Endothelial cell of umbilical vein (primary cell): Measurements from ENCODE around the gene RBM47. TPM values are rescaled to one million over a fixed set of nuclear protein-coding genes. Genes with fewer than 3 reads are reported as not detected.

Source experiments
- BruUV-seq: library from RNA; stranded (reverse); fragments of 400-500 nt; replicated peaks from 2 replicates; lab custom pipeline; 2021; lab: Mats Ljungman, UMichigan
- CTCF ChIA-PET: fragments of 300-600, 350-600 bp; sonication (Branson Sonifier 250); formaldehyde crosslinking; loops from one replicate; lab custom pipeline; 2021; ENCODE audit warnings: antibody characterized with exemption, inconsistent platforms; lab: Charles Lee
- POLR2A ChIA-PET: fragments of 300-600, 350-600 bp; sonication (Branson Sonifier 250); formaldehyde crosslinking; loops from one replicate; lab custom pipeline; 2021; ENCODE audit warnings: antibody characterized with exemption, inconsistent platforms; lab: Charles Lee
- DNase-seq: peaks from one replicate; pipeline ENCODE4 v3.0.0-alpha.2; 2011; ENCODE audit warnings: low read depth, low spot score
- FAIRE-seq: peaks from 2 replicates; lab custom pipeline; 2011; peaks lifted over from hg19 to GRCh38; lab: Jason Lieb, UNC
- H2AFZ ChIP-seq: 2 replicates; pipeline ENCODE4 v1.6.0; 2012; ENCODE audit warnings: low read depth, low read length, control low read depth, inconsistent platforms
- H3K27ac ChIP-seq: 2 replicates; pipeline ENCODE4 v1.5.1; 2011; ENCODE audit warnings: low read depth, mild to moderate bottlenecking, control low read depth, low read length, moderate library complexity; ENCODE audit not compliant: insufficient read depth
- H3K27me3 ChIP-seq, 2 experiments: 2 replicates each; pipeline versions ENCODE4 v1.6.0 to v1.6.1; 2011; ENCODE audit warnings: low read length in 2 of 2, mixed read lengths in 1 of 2; ENCODE audit not compliant: control insufficient read depth in 2 of 2, insufficient read depth in 2 of 2
- H3K36me3 ChIP-seq, 2 experiments: 2 replicates in 1 of 2; 3 replicates in 1 of 2; pipeline ENCODE4 v1.5.1; 2011; ENCODE audit warnings: low read length in 2 of 2, mild to moderate bottlenecking in 1 of 2, moderate library complexity in 1 of 2; ENCODE audit not compliant: control insufficient read depth in 2 of 2, insufficient read depth in 2 of 2; ENCODE audit errors: extremely low read depth in 1 of 2
- H3K4me1 ChIP-seq: 3 replicates; pipeline ENCODE4 v1.5.1; 2011; ENCODE audit warnings: mild to moderate bottlenecking, low read length; ENCODE audit not compliant: control insufficient read depth, insufficient read depth; ENCODE audit errors: extremely low read depth
- H3K4me2 ChIP-seq: 2 replicates; pipeline ENCODE4 v1.6.1; 2011; ENCODE audit warnings: low read length, control low read depth, mixed read lengths; ENCODE audit not compliant: insufficient read depth
- H3K4me3 ChIP-seq, 3 experiments: fragments of 200-600 bp in 1 of 3; sonication (generic), shearing (Covaris generic) in 1 of 3; replicated peaks in 1 of 3; 2 replicates each; pipeline ENCODE4 v1.5.1; 2011 to 2016; ENCODE audit warnings: control low read depth in 3 of 3, low read length in 3 of 3, mild to moderate bottlenecking in 2 of 3, inconsistent platforms in 1 of 3, low read depth in 1 of 3, moderate library complexity in 1 of 3; ENCODE audit not compliant: insufficient read depth in 1 of 3
- H3K79me2 ChIP-seq: 2 replicates; pipeline ENCODE4 v1.6.0; 2012; ENCODE audit warnings: low read length, inconsistent platforms; ENCODE audit not compliant: control insufficient read depth, insufficient read depth
- H3K9ac ChIP-seq: replicated peaks from 2 replicates; pipeline ENCODE3; 2011; ENCODE audit warnings: low read length, control low read depth; ENCODE audit not compliant: insufficient read depth; ENCODE audit errors: extremely low read depth
- H3K9me1 ChIP-seq: replicated peaks from 3 replicates; pipeline ENCODE4 v1.6.0; 2011; ENCODE audit warnings: mild to moderate bottlenecking, low read length; ENCODE audit not compliant: control insufficient read depth, insufficient read depth; ENCODE audit errors: extremely low read depth
- H3K9me3 ChIP-seq: replicated peaks from 2 replicates; pipeline ENCODE4 v1.5.1; 2012; ENCODE audit warnings: low read length, inconsistent platforms; ENCODE audit not compliant: control insufficient read depth, insufficient read depth
- H4K20me1 ChIP-seq: replicated peaks from 2 replicates; pipeline ENCODE3; 2011; ENCODE audit warnings: mild to moderate bottlenecking, low read length; ENCODE audit not compliant: control insufficient read depth, insufficient read depth; ENCODE audit errors: extremely low read depth
- EZH2 ChIP-seq: IDR thresholded peaks from 2 replicates; pipeline ENCODE4 v1.6.1; 2012; ENCODE audit warnings: borderline replicate concordance, low read depth, mild to moderate bottlenecking, moderate library complexity, low read length, inconsistent platforms; ENCODE audit not compliant: severe bottlenecking
- FOS ChIP-seq: IDR thresholded peaks from 2 replicates; pipeline ENCODE4 v1.6.1; 2011; ENCODE audit warnings: mild to moderate bottlenecking, low read length, moderate library complexity, borderline replicate concordance; ENCODE audit not compliant: insufficient read depth
- GATA2 ChIP-seq: IDR thresholded peaks from 2 replicates; pipeline ENCODE4 v1.7.0; 2011; ENCODE audit warnings: low read depth, mild to moderate bottlenecking, moderate library complexity, mixed read lengths, low read length; ENCODE audit not compliant: insufficient read length, insufficient read depth
- JUN ChIP-seq: IDR thresholded peaks from 2 replicates; pipeline ENCODE4 v1.6.1; 2011; ENCODE audit warnings: borderline replicate concordance, low read depth; ENCODE audit not compliant: insufficient read length, insufficient read depth
- MYC ChIP-seq: IDR thresholded peaks from one replicate; pipeline ENCODE4 v1.6.1; 2011; ENCODE audit warnings: mild to moderate bottlenecking, low read depth, low read length
- POLR2A ChIP-seq: IDR thresholded peaks from 2 replicates; pipeline ENCODE4 v1.6.1; 2012; ENCODE audit warnings: low read depth, mild to moderate bottlenecking, control low read depth, low read length
- POLR2AphosphoS5 ChIP-seq: IDR thresholded peaks from 2 replicates; pipeline ENCODE4 v1.6.1; 2012; ENCODE audit warnings: low read depth, mild to moderate bottlenecking, control low read depth, low read length, moderate library complexity; ENCODE audit not compliant: insufficient read depth
- dilution Hi-C: fragments of 300-500 bp; cut with MboI; formaldehyde crosslinking; loops from one replicate; pipeline ENCODE4 v1.15.0; 2019; ENCODE audit warnings: low sequenced_read_pairs; ENCODE audit not compliant: extremely low pct_ligation_motif_present
- intact Hi-C: fragments of 100-400 bp; cut with micrococcal nuclease; formaldehyde crosslinking; loops from one replicate; pipeline ENCODE4 v1.10.0; 2022
- polyA plus RNA-seq, 4 experiments: library from polyadenylated mRNA; depleted of rRNA in 3 of 4; stranded (reverse) in 3 of 4; unstranded in 1 of 4; fragments of >200 nt; gene quantifications; 2 replicates each; pipeline versions ENCODE4 v1.2.1 to v1.2.3, GENCODE V29; 2011 to 2012; ENCODE audit warnings: missing spikeins in 1 of 4
- total RNA-seq: library from RNA; stranded (reverse); gene quantifications from 2 replicates; pipeline ENCODE4 v1.2.3, GENCODE V29; 2021
- TF ChIP-seq, protein P1 (sequence below), 2 donors: IDR thresholded peaks; 1 replicate in 1 of 2; 2 replicates in 1 of 2; pipeline ENCODE4 v1.5.1; 2011; ENCODE audit warnings: low read length in 2 of 2, mild to moderate bottlenecking in 2 of 2, moderate library complexity in 2 of 2, control low read depth in 1 of 2, inconsistent platforms in 1 of 2, low read depth in 1 of 2; ENCODE audit not compliant: insufficient read depth in 1 of 2; ENCODE audit errors: extremely low read depth in 1 of 2
- TF ChIP-seq, protein P2 (sequence below): IDR thresholded peaks from 2 replicates; pipeline ENCODE4 v1.6.1; 2011; ENCODE audit not compliant: insufficient read depth, insufficient read length

The RBM47 gene
- total and polyA plus RNA-seq, 2 donors (not counting 3 experiments of a cell fraction or from before 2014, with no cell fraction given) = not detected

DNA sequence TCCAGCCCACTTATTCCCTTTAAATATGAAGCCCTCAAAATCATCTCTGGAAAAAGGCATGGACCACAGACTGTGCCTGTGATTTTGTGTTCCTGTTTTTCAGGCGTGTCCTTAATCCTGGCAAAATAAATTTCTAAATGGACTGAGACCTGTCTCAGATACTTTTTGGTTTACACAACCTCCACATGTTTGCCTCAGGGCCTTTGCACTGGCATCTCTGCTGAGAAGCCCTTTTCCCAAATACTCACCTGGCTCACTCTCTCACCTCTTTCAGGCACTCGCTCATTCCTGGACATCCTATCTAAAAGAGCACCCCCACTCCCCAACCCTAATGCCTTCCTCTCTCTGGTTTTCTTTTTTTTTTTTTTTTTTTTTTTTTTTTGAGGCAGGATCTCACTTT, 254.0 kb downstream of the RBM47 start:
- H3K4me2 ChIP-seq = no peak overlapping the region
- H3K79me2 ChIP-seq = no peaks in the 10 kb centered on the region
- no peaks in the 10 kb centered on the region for H3K9me1 ChIP-seq
- dilution Hi-C loops = no loop called here
- TF ChIP-seq JUN (no peak), FOS (no peak), POLR2A (no peak), MYC (no peak), POLR2AphosphoS5 (no peak), GATA2 (no peak), EZH2 (no peak)
- TF ChIP-seq, protein P1, sequence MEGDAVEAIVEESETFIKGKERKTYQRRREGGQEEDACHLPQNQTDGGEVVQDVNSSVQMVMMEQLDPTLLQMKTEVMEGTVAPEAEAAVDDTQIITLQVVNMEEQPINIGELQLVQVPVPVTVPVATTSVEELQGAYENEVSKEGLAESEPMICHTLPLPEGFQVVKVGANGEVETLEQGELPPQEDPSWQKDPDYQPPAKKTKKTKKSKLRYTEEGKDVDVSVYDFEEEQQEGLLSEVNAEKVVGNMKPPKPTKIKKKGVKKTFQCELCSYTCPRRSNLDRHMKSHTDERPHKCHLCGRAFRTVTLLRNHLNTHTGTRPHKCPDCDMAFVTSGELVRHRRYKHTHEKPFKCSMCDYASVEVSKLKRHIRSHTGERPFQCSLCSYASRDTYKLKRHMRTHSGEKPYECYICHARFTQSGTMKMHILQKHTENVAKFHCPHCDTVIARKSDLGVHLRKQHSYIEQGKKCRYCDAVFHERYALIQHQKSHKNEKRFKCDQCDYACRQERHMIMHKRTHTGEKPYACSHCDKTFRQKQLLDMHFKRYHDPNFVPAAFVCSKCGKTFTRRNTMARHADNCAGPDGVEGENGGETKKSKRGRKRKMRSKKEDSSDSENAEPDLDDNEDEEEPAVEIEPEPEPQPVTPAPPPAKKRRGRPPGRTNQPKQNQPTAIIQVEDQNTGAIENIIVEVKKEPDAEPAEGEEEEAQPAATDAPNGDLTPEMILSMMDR (IDR thresholded peaks at IDR 0.05; ENCODE audit: extremely low read depth in 1 of 2, insufficient read depth in 1 of 2, low read depth in 1 of 2, low read length in 2 of 2) = no peak
- TF ChIP-seq, protein P2, sequence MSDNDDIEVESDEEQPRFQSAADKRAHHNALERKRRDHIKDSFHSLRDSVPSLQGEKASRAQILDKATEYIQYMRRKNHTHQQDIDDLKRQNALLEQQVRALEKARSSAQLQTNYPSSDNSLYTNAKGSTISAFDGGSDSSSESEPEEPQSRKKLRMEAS = no peak
- no peaks in the 10 kb centered on the region for H3K36me3 ChIP-seq
- ChIA-PET CTCF (no interaction called here), POLR2A (no interaction called here)
- BruUV-seq = no TSS peak
- no peak overlapping the region for H3K9ac ChIP-seq
- H3K4me3 ChIP-seq = no peak overlapping the region
- intact Hi-C loops = no loop called here
- peaks cover 0 to 3% of the 10 kb centered on the region in 2 experiments for H3K27me3 ChIP-seq
- DNase-seq (no peak), FAIRE-seq (no peak)
- H3K27ac ChIP-seq = no peak overlapping the region
- H3K4me1 ChIP-seq = no peaks in the 10 kb centered on the region
- no peaks in the 10 kb centered on the region for H3K9me3 ChIP-seq
- no peak overlapping the region for H2AFZ ChIP-seq
- H4K20me1 ChIP-seq = no peaks in the 10 kb centered on the region
